Measurements from ENCODE around the gene ZNRF3.

DNA sequence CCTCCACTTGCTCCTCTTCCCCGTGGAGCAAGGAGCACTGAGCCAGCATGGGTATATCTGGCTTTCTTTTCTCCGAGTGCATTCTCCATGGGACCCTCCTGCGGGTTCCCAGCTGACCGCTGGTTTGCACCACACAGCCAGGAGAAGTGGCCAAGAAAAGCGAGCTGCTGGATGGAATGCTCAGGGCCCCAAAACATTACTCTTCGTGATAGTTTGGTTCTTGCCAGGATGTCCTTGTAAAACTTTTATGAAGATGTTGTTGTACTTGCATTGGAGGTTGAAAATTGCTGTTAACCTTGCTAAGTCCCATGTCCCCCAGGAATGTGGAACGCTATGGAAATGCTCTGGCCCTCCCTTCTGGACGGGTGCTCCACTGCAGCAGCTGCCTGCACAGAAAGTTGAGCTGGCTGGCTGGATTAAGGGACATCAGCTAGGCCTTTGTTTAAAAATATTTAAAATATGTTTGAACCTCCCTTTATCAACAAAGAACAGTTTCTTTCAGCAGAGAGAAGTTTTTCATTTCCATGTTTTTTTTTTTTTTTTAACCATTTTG is 68.7 kb downstream of the ZNRF3 start:
- TF ChIP-seq, protein P1, sequence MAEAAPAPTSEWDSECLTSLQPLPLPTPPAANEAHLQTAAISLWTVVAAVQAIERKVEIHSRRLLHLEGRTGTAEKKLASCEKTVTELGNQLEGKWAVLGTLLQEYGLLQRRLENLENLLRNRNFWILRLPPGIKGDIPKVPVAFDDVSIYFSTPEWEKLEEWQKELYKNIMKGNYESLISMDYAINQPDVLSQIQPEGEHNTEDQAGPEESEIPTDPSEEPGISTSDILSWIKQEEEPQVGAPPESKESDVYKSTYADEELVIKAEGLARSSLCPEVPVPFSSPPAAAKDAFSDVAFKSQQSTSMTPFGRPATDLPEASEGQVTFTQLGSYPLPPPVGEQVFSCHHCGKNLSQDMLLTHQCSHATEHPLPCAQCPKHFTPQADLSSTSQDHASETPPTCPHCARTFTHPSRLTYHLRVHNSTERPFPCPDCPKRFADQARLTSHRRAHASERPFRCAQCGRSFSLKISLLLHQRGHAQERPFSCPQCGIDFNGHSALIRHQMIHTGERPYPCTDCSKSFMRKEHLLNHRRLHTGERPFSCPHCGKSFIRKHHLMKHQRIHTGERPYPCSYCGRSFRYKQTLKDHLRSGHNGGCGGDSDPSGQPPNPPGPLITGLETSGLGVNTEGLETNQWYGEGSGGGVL (tag by site-specific recombination; IDR thresholded peaks at IDR 0.05) = no peak
- no peak for TF ChIP-seq ZNF24 (tag by site-specific recombination; IDR thresholded peaks at IDR 0.05)
- no peak for TF ChIP-seq YY1 (tag by site-specific recombination; IDR thresholded peaks at IDR 0.05)
- TF ChIP-seq, protein P2, sequence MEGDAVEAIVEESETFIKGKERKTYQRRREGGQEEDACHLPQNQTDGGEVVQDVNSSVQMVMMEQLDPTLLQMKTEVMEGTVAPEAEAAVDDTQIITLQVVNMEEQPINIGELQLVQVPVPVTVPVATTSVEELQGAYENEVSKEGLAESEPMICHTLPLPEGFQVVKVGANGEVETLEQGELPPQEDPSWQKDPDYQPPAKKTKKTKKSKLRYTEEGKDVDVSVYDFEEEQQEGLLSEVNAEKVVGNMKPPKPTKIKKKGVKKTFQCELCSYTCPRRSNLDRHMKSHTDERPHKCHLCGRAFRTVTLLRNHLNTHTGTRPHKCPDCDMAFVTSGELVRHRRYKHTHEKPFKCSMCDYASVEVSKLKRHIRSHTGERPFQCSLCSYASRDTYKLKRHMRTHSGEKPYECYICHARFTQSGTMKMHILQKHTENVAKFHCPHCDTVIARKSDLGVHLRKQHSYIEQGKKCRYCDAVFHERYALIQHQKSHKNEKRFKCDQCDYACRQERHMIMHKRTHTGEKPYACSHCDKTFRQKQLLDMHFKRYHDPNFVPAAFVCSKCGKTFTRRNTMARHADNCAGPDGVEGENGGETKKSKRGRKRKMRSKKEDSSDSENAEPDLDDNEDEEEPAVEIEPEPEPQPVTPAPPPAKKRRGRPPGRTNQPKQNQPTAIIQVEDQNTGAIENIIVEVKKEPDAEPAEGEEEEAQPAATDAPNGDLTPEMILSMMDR (tag by site-specific recombination; IDR thresholded peaks at IDR 0.05) = peak; percentile 63
- TF ChIP-seq, protein P3, sequence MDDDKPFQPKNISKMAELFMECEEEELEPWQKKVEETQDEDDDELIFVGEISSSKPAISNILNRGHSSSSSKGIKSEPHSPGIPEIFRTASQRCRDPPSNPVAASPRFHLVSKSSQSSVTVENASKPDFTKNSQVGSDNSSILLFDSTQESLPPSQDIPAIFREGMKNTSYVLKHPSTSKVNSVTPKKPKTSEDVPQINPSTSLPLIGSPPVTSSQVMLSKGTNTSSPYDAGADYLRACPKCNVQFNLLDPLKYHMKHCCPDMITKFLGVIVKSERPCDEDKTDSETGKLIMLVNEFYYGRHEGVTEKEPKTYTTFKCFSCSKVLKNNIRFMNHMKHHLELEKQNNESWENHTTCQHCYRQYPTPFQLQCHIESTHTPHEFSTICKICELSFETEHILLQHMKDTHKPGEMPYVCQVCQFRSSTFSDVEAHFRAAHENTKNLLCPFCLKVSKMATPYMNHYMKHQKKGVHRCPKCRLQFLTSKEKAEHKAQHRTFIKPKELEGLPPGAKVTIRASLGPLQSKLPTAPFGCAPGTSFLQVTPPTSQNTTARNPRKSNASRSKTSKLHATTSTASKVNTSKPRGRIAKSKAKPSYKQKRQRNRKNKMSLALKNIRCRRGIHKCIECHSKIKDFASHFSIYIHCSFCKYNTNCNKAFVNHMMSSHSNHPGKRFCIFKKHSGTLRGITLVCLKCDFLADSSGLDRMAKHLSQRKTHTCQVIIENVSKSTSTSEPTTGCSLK (tag by site-specific recombination; IDR thresholded peaks at IDR 0.05) = no peak
- TF ChIP-seq, protein P4, sequence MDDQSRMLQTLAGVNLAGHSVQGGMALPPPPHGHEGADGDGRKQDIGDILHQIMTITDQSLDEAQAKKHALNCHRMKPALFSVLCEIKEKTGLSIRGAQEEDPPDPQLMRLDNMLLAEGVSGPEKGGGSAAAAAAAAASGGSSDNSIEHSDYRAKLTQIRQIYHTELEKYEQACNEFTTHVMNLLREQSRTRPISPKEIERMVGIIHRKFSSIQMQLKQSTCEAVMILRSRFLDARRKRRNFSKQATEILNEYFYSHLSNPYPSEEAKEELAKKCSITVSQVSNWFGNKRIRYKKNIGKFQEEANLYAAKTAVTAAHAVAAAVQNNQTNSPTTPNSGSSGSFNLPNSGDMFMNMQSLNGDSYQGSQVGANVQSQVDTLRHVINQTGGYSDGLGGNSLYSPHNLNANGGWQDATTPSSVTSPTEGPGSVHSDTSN (CRISPR knock-in tag; IDR thresholded peaks at IDR 0.05) = no peak
- no peak for TF ChIP-seq ZNF174 (tag by site-specific recombination; IDR thresholded peaks at IDR 0.05)
